NCI-H69 (cell line): ENCODE data around the gene FAM227B.

Experiments
- DNase-seq: peaks from one replicate; lab custom pipeline; 2025; lab: John Stamatoyannopoulos, UW

Gene FAM227B

DNA sequence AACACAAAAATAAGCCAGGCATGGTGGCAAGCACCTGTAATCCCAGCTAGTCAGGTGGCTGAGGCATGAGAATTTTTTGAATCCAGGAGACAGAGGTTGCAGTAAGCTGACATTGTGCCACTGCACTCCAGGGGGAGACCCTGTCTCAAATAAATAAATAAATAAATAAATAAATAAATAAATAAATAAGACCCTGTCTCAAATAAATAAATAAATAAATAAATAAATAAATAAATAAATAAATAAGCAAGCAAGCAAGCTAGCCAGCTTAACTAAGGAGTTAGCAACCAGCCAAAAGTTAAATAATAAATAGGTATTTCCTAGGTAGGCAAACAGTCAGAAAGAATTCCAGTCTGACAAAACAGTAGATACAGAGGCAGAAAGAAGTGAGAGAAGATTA is 326.7 kb downstream of the FAM227B start:
- no peak for DNase-seq

- DNase-seq, result no peak
Observed at GRCh38 chr15:49290191-49290590, 330.4 kb downstream of the FAM227B start.

DNA sequence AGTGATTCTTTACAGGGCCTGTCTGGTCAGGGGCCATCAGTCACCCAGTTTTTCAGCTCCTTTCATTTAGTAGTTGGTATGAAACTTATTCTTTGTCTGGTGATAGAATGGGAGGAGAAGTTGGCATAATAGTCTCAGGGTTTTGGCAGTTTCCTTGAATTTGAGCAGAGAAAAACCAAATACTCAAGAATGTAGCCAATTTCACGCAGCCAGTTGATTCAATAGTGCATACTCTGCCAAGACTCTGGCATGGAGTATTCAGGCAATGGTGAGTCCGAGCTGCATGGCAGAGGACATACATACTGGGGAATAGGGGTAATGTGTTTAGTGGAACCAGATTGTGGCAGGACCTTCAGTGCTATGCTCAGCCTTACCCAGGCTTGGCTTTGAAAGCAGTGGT is 332.2 kb downstream of the FAM227B start:
- no peak for DNase-seq

- DNase-seq, result no peak
Observed at GRCh38 chr15:49287481-49287880, 333.1 kb downstream of the FAM227B start.

- DNase-seq, result no peak
Observed at GRCh38 chr15:49286649-49287404, 333.8 kb downstream of the FAM227B start.

DNA sequence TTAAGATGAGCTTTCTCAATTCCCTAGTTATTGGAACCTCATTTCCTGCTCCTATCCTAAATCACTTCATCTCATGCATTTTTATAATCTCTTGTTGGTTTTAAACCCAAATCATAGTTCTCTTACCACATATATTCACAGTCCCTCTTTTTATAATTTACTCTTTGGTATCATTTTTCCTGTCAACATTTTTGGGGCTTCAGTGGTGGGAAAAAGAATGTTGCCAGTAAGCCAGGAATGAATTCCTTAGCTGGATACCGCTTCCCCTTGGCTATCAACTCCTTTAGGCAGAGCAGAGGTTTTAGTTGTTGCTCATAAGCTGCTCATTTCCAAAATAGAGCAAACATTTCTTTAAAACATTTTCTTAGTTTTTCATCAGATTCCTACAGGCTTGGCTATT is 338.3 kb downstream of the FAM227B start:
- DNase-seq, result no peak

- DNase-seq, result peak; percentile 18
Observed at GRCh38 chr15:49279521-49280456, 340.8 kb downstream of the FAM227B start.

- no peak for DNase-seq
Observed at GRCh38 chr15:49278751-49279150, 341.9 kb downstream of the FAM227B start.
